Hepatic stellate cell (primary cell): Measurements from ENCODE around the gene TLE1.
"Not testable (repeated sequence)": the region's sequence is repeated elsewhere in the genome, so short reads cannot be mapped to it uniquely, and the experiment has no call there.

Experiments
- DNase-seq: peaks from one replicate; pipeline ENCODE4 v3.0.0; 2011; ENCODE audit warnings: low spot score

Gene TLE1

GRCh38 chr9:81652058-81652687 is 37.2 kb downstream of the TLE1 start:
- no peak for DNase-seq

- no peak for DNase-seq
These were observed 38.5 kb downstream of the TLE1 start for GRCh38 chr9:81650586-81651515.

- DNase-seq, result no peak
These were observed 39.7 kb downstream of the TLE1 start for GRCh38 chr9:81649475-81650240.

GRCh38 chr9:81648891-81649290 is 40.5 kb downstream of the TLE1 start:
- no peak for DNase-seq

GRCh38 chr9:81646337-81646736 is 43.0 kb downstream of the TLE1 start:
- no peak for DNase-seq

GRCh38 chr9:81644513-81644912 is 44.8 kb downstream of the TLE1 start:
- not testable (repeated sequence) for DNase-seq

- DNase-seq, result no peak
These were observed 52.1 kb downstream of the TLE1 start for GRCh38 chr9:81637276-81637675.

GRCh38 chr9:81636255-81636599 is 53.1 kb downstream of the TLE1 start:
- no peak for DNase-seq

GRCh38 chr9:81635521-81636254 is 53.7 kb downstream of the TLE1 start:
- DNase-seq, result peak; percentile 21

GRCh38 chr9:81634915-81635516 is 54.3 kb downstream of the TLE1 start:
- DNase-seq, result peak; percentile 27

GRCh38 chr9:81633952-81634854 is 55.1 kb downstream of the TLE1 start:
- DNase-seq, result no peak

GRCh38 chr9:81632599-81632998 is 56.7 kb downstream of the TLE1 start:
- peak; percentile 64 for DNase-seq

- no peak for DNase-seq
These were observed 58.1 kb downstream of the TLE1 start for GRCh38 chr9:81631218-81631745.

GRCh38 chr9:81629440-81629839 is 59.9 kb downstream of the TLE1 start:
- no peak for DNase-seq

GRCh38 chr9:81628897-81629296 is 60.5 kb downstream of the TLE1 start:
- DNase-seq, result no peak

GRCh38 chr9:81627481-81627880 is 61.9 kb downstream of the TLE1 start:
- no peak for DNase-seq

- no peak for DNase-seq
These were observed 62.8 kb downstream of the TLE1 start for GRCh38 chr9:81626511-81626910.

GRCh38 chr9:81625969-81626368 is 63.4 kb downstream of the TLE1 start:
- DNase-seq, result no peak

- no peak for DNase-seq
These were observed 65.6 kb downstream of the TLE1 start for GRCh38 chr9:81623778-81624177.
